SU-DHL-6 (cell line): ENCODE data around the gene SORL1-AS1.

Experiments
- EZH2phosphoT487 ChIP-seq: fragments of 200-600 bp; sonication (generic), shearing (Covaris generic); conservative IDR thresholded peaks from 2 replicates; pipeline ENCODE4 v1.6.1; 2018; ENCODE audit warnings: mild to moderate bottlenecking, antibody characterized with exemption, low read length, moderate library complexity, mixed read lengths
- TF ChIP-seq, protein P1 (sequence below): fragments of 200-600 bp; sonication (generic); IDR thresholded peaks from one replicate; pipeline ENCODE4 v1.5.1; 2017; ENCODE audit warnings: antibody characterized with exemption, mild to moderate bottlenecking, low read length, moderate library complexity; ENCODE audit not compliant: insufficient read depth, poor library complexity, severe bottlenecking

DNA sequence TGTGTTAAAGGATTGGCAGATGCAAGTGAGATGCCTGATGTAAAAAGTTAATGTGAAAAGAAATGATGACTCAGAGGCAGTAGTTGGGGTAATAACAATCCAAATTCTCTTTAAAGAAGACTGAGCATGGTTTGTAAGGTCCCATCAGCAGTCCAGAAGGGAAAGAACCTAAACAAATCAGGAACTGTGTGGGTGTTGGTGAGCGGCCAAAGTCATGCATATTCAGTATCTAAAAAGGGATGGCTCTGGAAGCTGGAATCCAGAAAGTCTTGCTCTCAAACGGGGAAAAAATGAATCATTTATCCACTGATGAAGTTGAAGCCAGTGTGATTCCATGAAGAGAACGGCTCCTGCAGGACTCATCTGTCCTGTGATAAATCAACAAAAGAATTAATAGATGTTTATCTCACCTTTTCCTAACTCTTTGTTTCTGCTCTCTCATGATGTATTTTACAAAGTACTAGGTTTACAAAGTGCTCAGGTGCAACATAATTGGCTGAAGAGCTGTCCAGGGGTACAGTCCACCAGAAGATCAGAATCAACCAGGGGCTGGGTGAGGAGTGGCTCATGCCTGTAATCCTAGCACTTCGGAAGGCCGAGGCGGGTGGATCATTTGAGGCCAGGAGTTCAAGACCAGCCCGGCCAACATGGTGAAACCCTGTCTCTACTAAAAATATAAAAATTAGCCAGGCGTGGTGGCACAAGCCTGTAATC lies 20.5 kb upstream of the SORL1-AS1 start:
- TF ChIP-seq, protein P1, sequence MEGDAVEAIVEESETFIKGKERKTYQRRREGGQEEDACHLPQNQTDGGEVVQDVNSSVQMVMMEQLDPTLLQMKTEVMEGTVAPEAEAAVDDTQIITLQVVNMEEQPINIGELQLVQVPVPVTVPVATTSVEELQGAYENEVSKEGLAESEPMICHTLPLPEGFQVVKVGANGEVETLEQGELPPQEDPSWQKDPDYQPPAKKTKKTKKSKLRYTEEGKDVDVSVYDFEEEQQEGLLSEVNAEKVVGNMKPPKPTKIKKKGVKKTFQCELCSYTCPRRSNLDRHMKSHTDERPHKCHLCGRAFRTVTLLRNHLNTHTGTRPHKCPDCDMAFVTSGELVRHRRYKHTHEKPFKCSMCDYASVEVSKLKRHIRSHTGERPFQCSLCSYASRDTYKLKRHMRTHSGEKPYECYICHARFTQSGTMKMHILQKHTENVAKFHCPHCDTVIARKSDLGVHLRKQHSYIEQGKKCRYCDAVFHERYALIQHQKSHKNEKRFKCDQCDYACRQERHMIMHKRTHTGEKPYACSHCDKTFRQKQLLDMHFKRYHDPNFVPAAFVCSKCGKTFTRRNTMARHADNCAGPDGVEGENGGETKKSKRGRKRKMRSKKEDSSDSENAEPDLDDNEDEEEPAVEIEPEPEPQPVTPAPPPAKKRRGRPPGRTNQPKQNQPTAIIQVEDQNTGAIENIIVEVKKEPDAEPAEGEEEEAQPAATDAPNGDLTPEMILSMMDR, result no peak
- TF ChIP-seq EZH2phosphoT487, result no peak
